MM.1S (cell line): Measurements from ENCODE around the gene SPATA13.

Source experiments
- CTCF ChIP-seq: fragments of 300-600 bp; sonication (generic); IDR thresholded peaks from 2 replicates; pipeline ENCODE4 v1.5.1; 2016; ENCODE audit warnings: antibody characterized with exemption, low read length, mixed read lengths
- EZH2 ChIP-seq: fragments of 300-600 bp; sonication (generic); optimal IDR thresholded peaks from 2 replicates; pipeline ENCODE3; 2017; ENCODE audit warnings: low read depth, mild to moderate bottlenecking, antibody characterized with exemption, low read length, mixed read lengths
- EZH2phosphoT487 ChIP-seq: fragments of 300-600 bp; sonication (generic); IDR thresholded peaks from 2 replicates; pipeline ENCODE4 v1.6.1; 2018; ENCODE audit warnings: antibody characterized with exemption, low read length

GRCh38 chr13:24225930-24226329 lies 65.4 kb downstream of the SPATA13 start:
- TF ChIP-seq CTCF (no peak), EZH2 (no peak), EZH2phosphoT487 (no peak)
